22Rv1 (cell line): ENCODE results near the gene PANK4.

Experiments used
- ZFX ChIP-seq: fragments of 450-650 bp; IDR thresholded peaks from 2 replicates; pipeline ENCODE4 v1.6.1; 2017; ENCODE audit warnings: antibody characterized with exemption, borderline replicate concordance
- TF ChIP-seq, protein P1 (sequence below): fragments of 450-650 bp; IDR thresholded peaks from 2 replicates; pipeline ENCODE4 v1.5.1; 2017; ENCODE audit warnings: mild to moderate bottlenecking

DNA sequence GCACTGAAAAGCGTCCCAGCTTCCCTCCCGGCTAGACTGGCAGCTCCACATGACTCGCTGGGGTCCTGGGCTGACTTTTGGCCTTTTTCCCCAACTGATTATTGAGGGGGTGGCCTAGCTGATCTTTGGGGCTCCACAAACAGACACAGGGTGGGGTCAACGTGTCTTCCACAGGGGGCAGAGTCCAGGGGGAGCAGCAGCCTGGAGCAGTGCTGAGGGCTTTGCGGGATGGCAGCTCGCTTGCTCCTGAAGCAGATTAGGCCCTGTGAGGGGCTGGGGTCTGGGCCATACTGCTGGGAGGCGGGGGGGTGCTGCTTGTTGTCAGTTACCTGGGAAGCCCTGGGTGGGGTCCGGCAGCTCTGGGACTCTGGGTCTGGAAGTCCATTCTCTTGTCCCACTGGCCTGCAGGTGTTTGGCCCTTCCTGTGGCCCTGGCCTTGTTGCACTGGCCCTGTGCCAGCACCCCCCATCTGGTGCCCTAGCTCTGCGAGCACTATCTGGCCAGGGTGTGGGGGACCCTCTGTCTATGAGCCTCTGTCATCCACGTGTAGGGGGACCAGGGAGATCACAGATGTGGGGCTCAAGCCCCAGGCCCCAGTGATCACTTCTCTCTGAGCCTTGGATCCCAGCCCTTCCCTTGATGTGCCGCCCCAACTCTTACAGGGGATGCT, 16.0 kb upstream of the PANK4 start:
- TF ChIP-seq, protein P1, sequence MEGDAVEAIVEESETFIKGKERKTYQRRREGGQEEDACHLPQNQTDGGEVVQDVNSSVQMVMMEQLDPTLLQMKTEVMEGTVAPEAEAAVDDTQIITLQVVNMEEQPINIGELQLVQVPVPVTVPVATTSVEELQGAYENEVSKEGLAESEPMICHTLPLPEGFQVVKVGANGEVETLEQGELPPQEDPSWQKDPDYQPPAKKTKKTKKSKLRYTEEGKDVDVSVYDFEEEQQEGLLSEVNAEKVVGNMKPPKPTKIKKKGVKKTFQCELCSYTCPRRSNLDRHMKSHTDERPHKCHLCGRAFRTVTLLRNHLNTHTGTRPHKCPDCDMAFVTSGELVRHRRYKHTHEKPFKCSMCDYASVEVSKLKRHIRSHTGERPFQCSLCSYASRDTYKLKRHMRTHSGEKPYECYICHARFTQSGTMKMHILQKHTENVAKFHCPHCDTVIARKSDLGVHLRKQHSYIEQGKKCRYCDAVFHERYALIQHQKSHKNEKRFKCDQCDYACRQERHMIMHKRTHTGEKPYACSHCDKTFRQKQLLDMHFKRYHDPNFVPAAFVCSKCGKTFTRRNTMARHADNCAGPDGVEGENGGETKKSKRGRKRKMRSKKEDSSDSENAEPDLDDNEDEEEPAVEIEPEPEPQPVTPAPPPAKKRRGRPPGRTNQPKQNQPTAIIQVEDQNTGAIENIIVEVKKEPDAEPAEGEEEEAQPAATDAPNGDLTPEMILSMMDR, result no peak
- no peak for TF ChIP-seq ZFX
